K562 (cell line): ENCODE measurements around the gene BRWD1. TPM values are rescaled to one million over a fixed set of nuclear protein-coding genes. Genes with fewer than 3 reads are reported as not detected.
A peak's percentile ranks its signal among the peaks of the same experiment; 100 is the strongest.

Experiments
- BRCA1 ChIP-seq, 2 experiments: fragments of 450-650 bp in 1 of 2; sonication (generic) in 1 of 2; formaldehyde crosslinking in 1 of 2; IDR thresholded peaks; 2 replicates each; pipeline versions ENCODE4 v1.5.0 to v1.6.1; 2017 to 2020; ENCODE audit warnings: mild to moderate bottlenecking in 1 of 2, missing genetic modification reagents in 1 of 2
- DACH1 ChIP-seq: fragments of 450-650 bp; IDR thresholded peaks from 2 replicates; pipeline ENCODE4 v1.6.1; 2018; ENCODE audit not compliant: partially characterized antibody
- ETV6 ChIP-seq, 3 experiments: fragments of 150-350 bp in 1 of 3; sonication (generic) in 1 of 3; formaldehyde crosslinking in 1 of 3; IDR thresholded peaks; 2 replicates each; pipeline versions ENCODE4 v1.6.1 to v1.8.0; 2014 to 2022; ENCODE audit warnings: borderline replicate concordance in 2 of 3, low read depth in 2 of 3, antibody characterized with exemption in 1 of 3, low read length in 1 of 3, mild to moderate bottlenecking in 1 of 3, missing genetic modification reagents in 1 of 3
- GTF2F1 ChIP-seq: IDR thresholded peaks from 2 replicates; pipeline ENCODE4 v1.6.1; 2011; ENCODE audit warnings: low read depth, low read length, improper control_type of control experiment
- HDAC8 ChIP-seq: fragments of 450-650 bp; IDR thresholded peaks from 2 replicates; pipeline ENCODE4 v1.6.1; 2016; ENCODE audit warnings: mild to moderate bottlenecking, missing genetic modification characterization, moderate library complexity, missing compliant biosample characterization
- ILK ChIP-seq: fragments of 450-650 bp; IDR thresholded peaks from 2 replicates; pipeline ENCODE4 v1.6.1; 2016; ENCODE audit warnings: missing genetic modification characterization, low read depth, mild to moderate bottlenecking, missing compliant biosample characterization, moderate library complexity, borderline replicate concordance
- JUN ChIP-seq, 2 experiments: sonication (generic) in 1 of 2; formaldehyde crosslinking in 1 of 2; IDR thresholded peaks; 2 replicates each; pipeline versions ENCODE4 v1.6.1 to v1.8.0; 2012 to 2022; ENCODE audit warnings: borderline replicate concordance in 2 of 2, mild to moderate bottlenecking in 2 of 2, improper control_type of control experiment in 1 of 2, low read depth in 1 of 2, low read length in 1 of 2, missing genetic modification reagents in 1 of 2
- KDM2B ChIP-seq: fragments of 250-450 bp; sonication (Bioruptor Pico); IDR thresholded peaks from 2 replicates; pipeline ENCODE4 v1.8.0; 2021; ENCODE audit warnings: mild to moderate bottlenecking, moderate library complexity
- LARP7 ChIP-seq: fragments of 450-650 bp; IDR thresholded peaks from 2 replicates; pipeline ENCODE4 v1.6.1; 2016
- MAFF ChIP-seq: IDR thresholded peaks from 2 replicates; pipeline ENCODE4 v1.6.1; 2012; ENCODE audit warnings: low read length, improper control_type of control experiment
- MCM7 ChIP-seq, 2 experiments: fragments of 450-650 bp; IDR thresholded peaks; 2 replicates each; pipeline ENCODE4 v1.6.1; 2016 to 2018
- MEIS2 ChIP-seq: fragments of 450-650 bp; IDR thresholded peaks from 2 replicates; pipeline ENCODE4 v1.6.1; 2014; ENCODE audit warnings: mild to moderate bottlenecking; ENCODE audit not compliant: partially characterized antibody
- NEUROD1 ChIP-seq: fragments of 150-350 bp; IDR thresholded peaks from 2 replicates; pipeline ENCODE4 v1.6.1; 2014; ENCODE audit warnings: borderline replicate concordance, low read length, low read depth; ENCODE audit not compliant: partially characterized antibody
- RFX5 ChIP-seq: IDR thresholded peaks from 2 replicates; pipeline ENCODE4 v1.6.1; 2011; ENCODE audit warnings: low read depth, mild to moderate bottlenecking, improper control_type of control experiment, low read length
- SMARCB1 ChIP-seq: IDR thresholded peaks from 2 replicates; pipeline ENCODE4 v1.6.1; 2011; ENCODE audit warnings: improper control_type of control experiment, low read depth; ENCODE audit not compliant: insufficient read length
- SREBF2 ChIP-seq: sonication (generic); formaldehyde crosslinking; IDR thresholded peaks from 2 replicates; pipeline ENCODE4 v1.4.0; 2020; ENCODE audit warnings: mild to moderate bottlenecking, missing genetic modification reagents
- TBL1XR1 ChIP-seq, 2 experiments: IDR thresholded peaks; 2 replicates each; pipeline ENCODE4 v1.6.1; 2012; ENCODE audit warnings: improper control_type of control experiment in 2 of 2, low read length in 2 of 2, mild to moderate bottlenecking in 1 of 2
- TCF3 ChIP-seq: sonication (generic); formaldehyde crosslinking; IDR thresholded peaks from 2 replicates; pipeline ENCODE4 v1.4.0; 2020; ENCODE audit warnings: mild to moderate bottlenecking, missing genetic modification reagents
- TGIF2 ChIP-seq: sonication (generic); formaldehyde crosslinking; IDR thresholded peaks from 2 replicates; pipeline ENCODE4 v1.8.1; 2022; ENCODE audit warnings: mild to moderate bottlenecking, missing genetic modification reagents, moderate library complexity
- ZNF274 ChIP-seq: IDR thresholded peaks from 2 replicates; pipeline ENCODE4 v1.6.1; 2011; ENCODE audit warnings: low read depth, mild to moderate bottlenecking, low read length, moderate library complexity, borderline replicate concordance
- ZNF311 ChIP-seq: fragments of 250-450 bp; sonication (Bioruptor Pico); IDR thresholded peaks from 2 replicates; pipeline ENCODE4 v1.4.0; 2020; ENCODE audit warnings: mild to moderate bottlenecking, moderate library complexity
- ZNF77 ChIP-seq: fragments of 250-450 bp; sonication (Bioruptor Pico); IDR thresholded peaks from 2 replicates; pipeline ENCODE4 v1.5.0; 2020
- polyA plus RNA-seq, 8 experiments: library from polyadenylated mRNA; depleted of rRNA in 4 of 8; stranded (reverse) in 5 of 8; unstranded in 3 of 8; fragments of >200 nt; fragmentation: Nextera tagmentation in 2 of 8; fragmentation: Illumina TruSeq in 1 of 8; extraction: Ambion mirVana in 2 of 8; extraction: Trizol in 1 of 8; gene quantifications; 2 replicates each; pipeline versions ENCODE4 v1.2.1 to v1.2.3, GENCODE V29; 2011 to 2014; ENCODE audit warnings: inconsistent platforms in 1 of 8, missing spikeins in 1 of 8
- total RNA-seq, 7 experiments: library from RNA; depleted of rRNA in 6 of 7; stranded (reverse); fragments of >200 nt in 6 of 7; fragmentation: Illumina TruSeq in 2 of 7; extraction: Trizol in 2 of 7; gene quantifications; 2 replicates each; pipeline versions ENCODE4 v1.2.1 to v1.2.3, GENCODE V29; 2011 to 2021; ENCODE audit warnings: low replicate concordance in 1 of 7
- TF ChIP-seq, protein P1 (sequence below): fragments of 250-450 bp; sonication (Bioruptor Pico); IDR thresholded peaks from 2 replicates; pipeline ENCODE4 v1.9.0; 2021; ENCODE audit warnings: mild to moderate bottlenecking
- TF ChIP-seq, protein P2 (sequence below): fragments of 200-800 bp; sonication (Bioruptor generic); IDR thresholded peaks from 2 replicates; pipeline ENCODE4 v1.6.1; 2017; ENCODE audit warnings: missing genetic modification characterization, missing compliant biosample characterization

Gene BRWD1
- total and polyA plus RNA-seq, 9 of the 15 experiments (the other 6 are each of a cell fraction or from before 2014, with no cell fraction given) = 10.1 to 60.2 (median 34.1) TPM

- TF ChIP-seq NEUROD1 = no peak
- no peak for TF ChIP-seq RFX5
- TF ChIP-seq TBL1XR1 (IDR thresholded peaks at IDR 0.05; ENCODE audit: low read length in 2 of 2) = no peak
- no peak for TF ChIP-seq ZNF311
- TF ChIP-seq GTF2F1 = no peak
- no peak for TF ChIP-seq MAFF
- TF ChIP-seq ZNF77 (CRISPR knock-in tag) = no peak
- no peak for TF ChIP-seq ILK (tag)
- TF ChIP-seq LARP7 = no peak
- no peak for TF ChIP-seq JUN (IDR thresholded peaks at IDR 0.05; ENCODE audit: borderline replicate concordance, low read depth, low read length)
- no peak for TF ChIP-seq JUN (CRISPR knock-in tag; IDR thresholded peaks at IDR 0.05; ENCODE audit: borderline replicate concordance)
- TF ChIP-seq TGIF2 (CRISPR knock-in tag) = no peak
- no peak for TF ChIP-seq ZNF274
- no peak for TF ChIP-seq SMARCB1
- TF ChIP-seq MEIS2 = peak; percentile 39
- no peak for TF ChIP-seq DACH1
- no peak for TF ChIP-seq MCM7 (IDR thresholded peaks at IDR 0.05)
- TF ChIP-seq ETV6 (IDR thresholded peaks at IDR 0.05; ENCODE audit: borderline replicate concordance in 1 of 2, low read depth in 2 of 2, low read length in 1 of 2) = no peak
- no peak for TF ChIP-seq ETV6 (CRISPR knock-in tag; IDR thresholded peaks at IDR 0.05; ENCODE audit: borderline replicate concordance)
- TF ChIP-seq TCF3 = no peak
- TF ChIP-seq BRCA1 (IDR thresholded peaks at IDR 0.05) = no peak
- no peak for TF ChIP-seq BRCA1 (CRISPR knock-in tag; IDR thresholded peaks at IDR 0.05)
- TF ChIP-seq, protein P1, sequence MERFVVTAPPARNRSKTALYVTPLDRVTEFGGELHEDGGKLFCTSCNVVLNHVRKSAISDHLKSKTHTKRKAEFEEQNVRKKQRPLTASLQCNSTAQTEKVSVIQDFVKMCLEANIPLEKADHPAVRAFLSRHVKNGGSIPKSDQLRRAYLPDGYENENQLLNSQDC (CRISPR knock-in tag) = no peak
- no peak for TF ChIP-seq KDM2B (CRISPR knock-in tag)
- TF ChIP-seq, protein P2, sequence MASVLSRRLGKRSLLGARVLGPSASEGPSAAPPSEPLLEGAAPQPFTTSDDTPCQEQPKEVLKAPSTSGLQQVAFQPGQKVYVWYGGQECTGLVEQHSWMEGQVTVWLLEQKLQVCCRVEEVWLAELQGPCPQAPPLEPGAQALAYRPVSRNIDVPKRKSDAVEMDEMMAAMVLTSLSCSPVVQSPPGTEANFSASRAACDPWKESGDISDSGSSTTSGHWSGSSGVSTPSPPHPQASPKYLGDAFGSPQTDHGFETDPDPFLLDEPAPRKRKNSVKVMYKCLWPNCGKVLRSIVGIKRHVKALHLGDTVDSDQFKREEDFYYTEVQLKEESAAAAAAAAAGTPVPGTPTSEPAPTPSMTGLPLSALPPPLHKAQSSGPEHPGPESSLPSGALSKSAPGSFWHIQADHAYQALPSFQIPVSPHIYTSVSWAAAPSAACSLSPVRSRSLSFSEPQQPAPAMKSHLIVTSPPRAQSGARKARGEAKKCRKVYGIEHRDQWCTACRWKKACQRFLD (CRISPR knock-in tag) = peak; percentile 76; the same call in 1 of the 2 replicates
- TF ChIP-seq HDAC8 (tag) = peak; percentile 73; the same call in 1 of the 2 replicates
- no peak for TF ChIP-seq SREBF2
These were observed 104.7 kb downstream of the BRWD1 start (continued) for GRCh38 chr21:39208624-39209333.
